ENCODE data around the gene NR3C2. TPM values are rescaled to one million over a fixed set of nuclear protein-coding genes. Genes with fewer than 3 reads are reported as not detected.

The NR3C2 gene
- polyA plus RNA-seq, 3 donors = 0.09 to 0.27 (median 0.20) TPM

GRCh38 chr4:148103597-148104355, 338.4 kb downstream of the NR3C2 start:
- intact Hi-C loops (cut with micrococcal nuclease) = no loop called here
- no peak overlapping the region for H3K27ac Mint-ChIP-seq
- no peaks in the 10 kb centered on the region for H3K79me2 ChIP-seq (ENCODE audit: insufficient read depth, low read length)

GRCh38 chr4:148101790-148102189, 340.4 kb downstream of the NR3C2 start:
- no peak overlapping the region for H3K9ac ChIP-seq (ENCODE audit: insufficient read depth, low read length, poor library complexity, severe bottlenecking)
- 84% methylated on average over 4 of the region's 4 CpGs for WGBS (ENCODE audit: insufficient coverage)

More at GRCh38 chr4:148103597-148104355, 338.4 kb downstream of the NR3C2 start:
- no peak overlapping the region for H3K4me3 Mint-ChIP-seq
- Histone ChIP-seq H3K27me3 (ENCODE audit: control insufficient read depth in 2 of 2, insufficient read depth in 2 of 2, low read length in 2 of 2) (no peaks in the 10 kb centered on the region), H3K4me1 (ENCODE audit: control insufficient read depth in 1 of 2, insufficient read depth in 2 of 2, low read length in 2 of 2) (no peaks in the 10 kb centered on the region), H3K9me3 (replicated peaks in 1 of 2; ENCODE audit: control insufficient read depth in 1 of 2, insufficient read depth in 1 of 2, low read length in 2 of 2) (no peaks in the 10 kb centered on the region), H4K20me1 (ENCODE audit: insufficient read depth, low read length) (no peaks in the 10 kb centered on the region), H2AFZ (ENCODE audit: insufficient read depth, low read depth, low read length, poor library complexity, severe bottlenecking) (no peak overlapping the region), H3K4me3 (replicated peaks in 1 of 3; ENCODE audit: low read depth in 2 of 3, low read length in 3 of 3) (no peak overlapping the region), H3K4me2 (replicated peaks; ENCODE audit: extremely low read depth, low read length, poor library complexity, severe bottlenecking) (no peak overlapping the region), H3K9ac (ENCODE audit: insufficient read depth, low read length, poor library complexity, severe bottlenecking) (no peak overlapping the region), H3K36me3 (replicated peaks in 1 of 2; ENCODE audit: control insufficient read depth in 1 of 2, insufficient read depth in 2 of 2, low read length in 2 of 2) (no peaks in the 10 kb centered on the region), H3K27ac (ENCODE audit: low read depth in 1 of 2, low read length in 2 of 2) (no peak overlapping the region)
- H3K4me1 Mint-ChIP-seq = peaks cover 4% of the 10 kb centered on the region
- no peak for DNase-seq
- no peak for TF ChIP-seq CTCF (IDR thresholded peaks at IDR 0.05)
- WGBS (ENCODE audit: insufficient coverage) = 98% methylated on average over 5 of the region's 7 CpGs
- H3K27me3 Mint-ChIP-seq (ENCODE audit: low read depth in 3 of 3) = peaks cover 0 to 4% (median 0%) of the 10 kb centered on the region in 3 donors
- peaks cover 0 to 8% (median 5%) of the 10 kb centered on the region in 7 donors for H3K9me3 Mint-ChIP-seq
- H3K36me3 Mint-ChIP-seq = no peaks in the 10 kb centered on the region

More at GRCh38 chr4:148101790-148102189, 340.4 kb downstream of the NR3C2 start:
- no peak for TF ChIP-seq CTCF (IDR thresholded peaks at IDR 0.05)
- Histone ChIP-seq H3K4me3 (replicated peaks in 1 of 3; ENCODE audit: low read depth in 2 of 3, low read length in 3 of 3) (no peak overlapping the region), H3K36me3 (replicated peaks in 1 of 2; ENCODE audit: control insufficient read depth in 1 of 2, insufficient read depth in 2 of 2, low read length in 2 of 2) (no peaks in the 10 kb centered on the region), H3K79me2 (ENCODE audit: insufficient read depth, low read length) (no peaks in the 10 kb centered on the region), H2AFZ (ENCODE audit: insufficient read depth, low read depth, low read length, poor library complexity, severe bottlenecking) (no peak overlapping the region), H3K27ac (ENCODE audit: low read depth in 1 of 2, low read length in 2 of 2) (no peak overlapping the region), H3K27me3 (ENCODE audit: control insufficient read depth in 2 of 2, insufficient read depth in 2 of 2, low read length in 2 of 2) (no peaks in the 10 kb centered on the region), H3K4me1 (ENCODE audit: control insufficient read depth in 1 of 2, insufficient read depth in 2 of 2, low read length in 2 of 2) (no peaks in the 10 kb centered on the region), H4K20me1 (ENCODE audit: insufficient read depth, low read length) (no peaks in the 10 kb centered on the region), H3K9me3 (replicated peaks in 1 of 2; ENCODE audit: control insufficient read depth in 1 of 2, insufficient read depth in 1 of 2, low read length in 2 of 2) (no peaks in the 10 kb centered on the region), H3K4me2 (replicated peaks; ENCODE audit: extremely low read depth, low read length, poor library complexity, severe bottlenecking) (no peak overlapping the region)
- peaks cover 4% of the 10 kb centered on the region for H3K4me1 Mint-ChIP-seq
- peaks cover 0 to 4% (median 0%) of the 10 kb centered on the region in 3 donors for H3K27me3 Mint-ChIP-seq (ENCODE audit: low read depth in 3 of 3)
- H3K9me3 Mint-ChIP-seq = peaks cover 0 to 7% (median 3%) of the 10 kb centered on the region in 7 donors
- no peak for DNase-seq
- H3K4me3 Mint-ChIP-seq = no peak overlapping the region
- intact Hi-C loops (cut with micrococcal nuclease) = no loop called here
- no peak overlapping the region for H3K27ac Mint-ChIP-seq
- no peaks in the 10 kb centered on the region for H3K36me3 Mint-ChIP-seq
